Fibroblast of lung (primary cell): ENCODE measurements around the gene ZNF423. TPM values are rescaled to one million over a fixed set of nuclear protein-coding genes. Genes with fewer than 3 reads are reported as not detected.
A peak's percentile ranks its signal among the peaks of the same experiment; 100 is the strongest.

ENCODE experiments used
- DNase-seq, 2 donors: peaks; one replicate each; pipeline versions ENCODE4 v3.0.0 to v3.0.0-alpha.2; 2010; ENCODE audit warnings: low read depth in 2 of 2
- H2AFZ ChIP-seq: 2 replicates; pipeline ENCODE4 v1.5.1; 2012; ENCODE audit warnings: low read length, control low read depth, inconsistent platforms
- H3K27ac ChIP-seq: 2 replicates; pipeline ENCODE4 v1.5.1; 2011; ENCODE audit warnings: low read length, control low read depth; ENCODE audit not compliant: insufficient read depth
- H3K27me3 ChIP-seq: 2 replicates; pipeline ENCODE4 v1.5.1; 2011; ENCODE audit warnings: mild to moderate bottlenecking, low read length; ENCODE audit not compliant: control insufficient read depth, insufficient read depth
- H3K36me3 ChIP-seq: 2 replicates; pipeline ENCODE4 v1.5.1; 2011; ENCODE audit warnings: low read length; ENCODE audit not compliant: control insufficient read depth, insufficient read depth
- H3K4me1 ChIP-seq: 2 replicates; pipeline ENCODE4 v1.5.1; 2011; ENCODE audit warnings: low read length; ENCODE audit not compliant: control insufficient read depth, insufficient read depth; ENCODE audit errors: extremely low read depth
- H3K4me2 ChIP-seq: 2 replicates; pipeline ENCODE4 v1.5.1; 2011; ENCODE audit warnings: low read length, control low read depth; ENCODE audit not compliant: insufficient read depth; ENCODE audit errors: extremely low read depth
- H3K4me3 ChIP-seq, 4 experiments: fragments of 200-600 bp in 1 of 4; sonication (generic) in 1 of 4; replicated peaks in 1 of 4; 2 replicates each; pipeline ENCODE4 v1.5.1; 2011 to 2016; ENCODE audit warnings: low read length in 4 of 4, low read depth in 3 of 4, mild to moderate bottlenecking in 3 of 4, control low read depth in 2 of 4, inconsistent platforms in 1 of 4, mixed read lengths in 1 of 4; ENCODE audit not compliant: insufficient read depth in 1 of 4; ENCODE audit errors: control extremely low read depth in 1 of 4
- H3K79me2 ChIP-seq: 2 replicates; pipeline ENCODE4 v1.5.1; 2012; ENCODE audit warnings: mild to moderate bottlenecking, low read length, inconsistent platforms; ENCODE audit not compliant: control insufficient read depth, insufficient read depth
- H3K9ac ChIP-seq: 2 replicates; pipeline ENCODE4 v1.5.1; 2011; ENCODE audit warnings: mild to moderate bottlenecking, low read length, control low read depth; ENCODE audit not compliant: insufficient read depth
- H3K9me3 ChIP-seq: 2 replicates; pipeline ENCODE4 v1.5.1; 2012; ENCODE audit warnings: low read depth, low read length; ENCODE audit not compliant: control insufficient read depth, insufficient read depth
- H4K20me1 ChIP-seq: 2 replicates; pipeline ENCODE4 v1.5.1; 2011; ENCODE audit warnings: low read length; ENCODE audit not compliant: control insufficient read depth, insufficient read depth; ENCODE audit errors: extremely low read depth
- EZH2 ChIP-seq: IDR thresholded peaks from 2 replicates; pipeline ENCODE4 v1.5.1; 2012; ENCODE audit warnings: low read length, control low read depth, mild to moderate bottlenecking; ENCODE audit errors: missing control alignments
- polyA plus RNA-seq, 2 donors: library from polyadenylated mRNA; depleted of rRNA in 1 of 2; stranded (reverse) in 1 of 2; unstranded in 1 of 2; fragments of >200 nt; gene quantifications; 2 replicates each; pipeline ENCODE4 v1.2.1, GENCODE V29; 2011 to 2012; ENCODE audit warnings: missing spikeins in 1 of 2
- total RNA-seq: library from RNA; depleted of rRNA; stranded (reverse); fragments of >200 nt; gene quantifications from 2 replicates; pipeline ENCODE4 v1.2.1, GENCODE V29; 2014
- TF ChIP-seq, protein P1 (sequence below), 2 donors: IDR thresholded peaks in 1 of 2; conservative IDR thresholded peaks in 1 of 2; 1 replicate in 1 of 2; 2 replicates in 1 of 2; pipeline ENCODE4 v1.5.1; 2011 to 2012; ENCODE audit warnings: low read length in 2 of 2, control low read depth in 1 of 2, inconsistent platforms in 1 of 2, low read depth in 1 of 2, mild to moderate bottlenecking in 1 of 2

Gene ZNF423
- total and polyA plus RNA-seq, 2 donors (not counting 1 experiment from before 2014, with no cell fraction given) = 0.07 to 0.17 TPM

DNA sequence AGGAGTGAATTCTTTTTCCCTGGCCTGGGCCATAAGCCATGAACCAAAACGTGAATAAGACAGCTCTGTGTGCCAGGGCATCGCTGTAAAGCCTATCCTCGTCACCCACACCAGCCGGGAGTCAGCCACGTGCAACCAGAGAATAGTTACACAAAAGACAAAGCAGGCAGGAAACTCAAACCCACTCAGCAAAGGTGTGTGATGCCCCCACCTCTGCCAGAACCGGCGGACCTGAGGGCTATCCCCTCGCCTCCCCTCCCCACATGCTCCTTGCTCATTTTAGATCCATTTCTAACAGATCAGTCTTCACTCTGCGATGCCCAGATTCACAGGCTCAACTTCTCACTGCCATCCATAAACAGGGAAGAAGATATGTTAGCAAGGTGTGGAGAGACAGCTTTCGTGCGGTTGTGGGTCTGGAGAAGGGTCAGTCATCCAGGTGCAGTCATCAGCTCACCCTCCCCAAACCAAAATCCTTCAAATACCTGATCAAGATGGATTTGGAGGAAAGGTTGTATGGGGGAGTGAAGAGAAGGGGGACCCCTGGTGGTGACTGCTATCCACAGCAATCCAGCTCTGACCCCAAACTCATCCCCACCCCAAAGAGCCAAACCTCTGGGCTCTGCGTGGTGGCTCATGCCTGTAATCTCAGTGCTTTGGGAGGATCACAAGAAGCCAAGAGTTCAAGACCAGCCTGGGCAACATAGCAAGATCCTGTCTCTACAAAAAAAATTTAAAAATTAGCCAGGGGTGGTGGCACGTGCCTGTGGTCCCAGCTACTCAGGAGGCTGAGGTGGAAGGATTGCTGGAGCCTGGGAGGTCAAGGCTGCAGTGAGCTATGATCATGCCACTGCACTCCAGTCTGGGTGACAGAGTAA lies 263.1 kb downstream of the ZNF423 start:
- no peaks in the 10 kb centered on the region for H3K79me2 ChIP-seq
- no peak overlapping the region for H3K4me3 ChIP-seq
- H3K27ac ChIP-seq = no peak overlapping the region
- no peak for TF ChIP-seq EZH2
- TF ChIP-seq, protein P1, sequence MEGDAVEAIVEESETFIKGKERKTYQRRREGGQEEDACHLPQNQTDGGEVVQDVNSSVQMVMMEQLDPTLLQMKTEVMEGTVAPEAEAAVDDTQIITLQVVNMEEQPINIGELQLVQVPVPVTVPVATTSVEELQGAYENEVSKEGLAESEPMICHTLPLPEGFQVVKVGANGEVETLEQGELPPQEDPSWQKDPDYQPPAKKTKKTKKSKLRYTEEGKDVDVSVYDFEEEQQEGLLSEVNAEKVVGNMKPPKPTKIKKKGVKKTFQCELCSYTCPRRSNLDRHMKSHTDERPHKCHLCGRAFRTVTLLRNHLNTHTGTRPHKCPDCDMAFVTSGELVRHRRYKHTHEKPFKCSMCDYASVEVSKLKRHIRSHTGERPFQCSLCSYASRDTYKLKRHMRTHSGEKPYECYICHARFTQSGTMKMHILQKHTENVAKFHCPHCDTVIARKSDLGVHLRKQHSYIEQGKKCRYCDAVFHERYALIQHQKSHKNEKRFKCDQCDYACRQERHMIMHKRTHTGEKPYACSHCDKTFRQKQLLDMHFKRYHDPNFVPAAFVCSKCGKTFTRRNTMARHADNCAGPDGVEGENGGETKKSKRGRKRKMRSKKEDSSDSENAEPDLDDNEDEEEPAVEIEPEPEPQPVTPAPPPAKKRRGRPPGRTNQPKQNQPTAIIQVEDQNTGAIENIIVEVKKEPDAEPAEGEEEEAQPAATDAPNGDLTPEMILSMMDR (conservative IDR thresholded peaks at IDR 0.05 in 1 of 2, IDR thresholded peaks at IDR 0.05 in 1 of 2; ENCODE audit: low read depth in 1 of 2, low read length in 2 of 2) = peak; percentile 72 to 88
- no peaks in the 10 kb centered on the region for H3K27me3 ChIP-seq
- peak; percentile 19 to 30 for DNase-seq
- H3K4me1 ChIP-seq = peaks cover 2% of the 10 kb centered on the region
- no peak overlapping the region for H3K9ac ChIP-seq
- no peak overlapping the region for H3K4me2 ChIP-seq
- no peaks in the 10 kb centered on the region for H3K9me3 ChIP-seq
- H4K20me1 ChIP-seq = no peaks in the 10 kb centered on the region
- H3K36me3 ChIP-seq = no peaks in the 10 kb centered on the region
- no peak overlapping the region for H2AFZ ChIP-seq

GRCh38 chr16:49590166-49590871 lies 265.6 kb downstream of the ZNF423 start:
- H3K4me3 ChIP-seq = no peak overlapping the region
- H3K36me3 ChIP-seq = no peaks in the 10 kb centered on the region
- no peak for DNase-seq
- H3K27ac ChIP-seq = no peak overlapping the region
- no peaks in the 10 kb centered on the region for H3K79me2 ChIP-seq
- no peaks in the 10 kb centered on the region for H3K27me3 ChIP-seq
- no peak overlapping the region for H3K4me2 ChIP-seq
- H3K4me1 ChIP-seq = no peaks in the 10 kb centered on the region
- no peaks in the 10 kb centered on the region for H4K20me1 ChIP-seq
- no peak overlapping the region for H3K9ac ChIP-seq
- TF ChIP-seq, protein P1 (conservative IDR thresholded peaks at IDR 0.05 in 1 of 2, IDR thresholded peaks at IDR 0.05 in 1 of 2; ENCODE audit: low read depth in 1 of 2, low read length in 2 of 2) = no peak
- no peak for TF ChIP-seq EZH2
- H2AFZ ChIP-seq = no peak overlapping the region
- H3K9me3 ChIP-seq = no peaks in the 10 kb centered on the region

GRCh38 chr16:49589544-49590031 lies 266.3 kb downstream of the ZNF423 start:
- no peaks in the 10 kb centered on the region for H3K4me1 ChIP-seq
- no peak overlapping the region for H2AFZ ChIP-seq
- no peak overlapping the region for H3K4me3 ChIP-seq
- no peaks in the 10 kb centered on the region for H3K36me3 ChIP-seq
- no peaks in the 10 kb centered on the region for H3K9me3 ChIP-seq
- no peak overlapping the region for H3K27ac ChIP-seq
- no peaks in the 10 kb centered on the region for H3K79me2 ChIP-seq
- DNase-seq = no peak
- H4K20me1 ChIP-seq = no peaks in the 10 kb centered on the region
- no peak overlapping the region for H3K4me2 ChIP-seq
- no peaks in the 10 kb centered on the region for H3K27me3 ChIP-seq
- no peak for TF ChIP-seq EZH2
- TF ChIP-seq, protein P1 (conservative IDR thresholded peaks at IDR 0.05 in 1 of 2, IDR thresholded peaks at IDR 0.05 in 1 of 2; ENCODE audit: low read depth in 1 of 2, low read length in 2 of 2) = no peak
- H3K9ac ChIP-seq = no peak overlapping the region
